ENCODE data around the gene WFIKKN1.

DNA sequence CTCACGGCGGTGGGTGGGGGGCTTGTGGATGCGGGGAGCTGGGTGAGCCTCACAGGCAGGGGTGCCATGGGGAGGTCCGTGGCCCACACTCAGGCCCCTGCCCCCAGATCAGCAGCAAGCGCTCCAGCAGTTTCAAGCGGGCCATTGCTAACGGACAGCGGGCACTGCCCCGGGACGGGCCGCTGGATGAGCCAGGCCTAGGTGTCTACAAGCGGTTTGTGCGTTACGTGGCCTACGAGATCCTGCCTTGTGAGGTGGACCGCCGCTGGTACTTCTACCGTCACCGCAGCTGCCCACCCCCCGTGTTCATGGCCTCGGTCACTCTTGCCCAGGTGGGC is 45.7 kb downstream of the WFIKKN1 start:
- TF ChIP-seq CBX3 (IDR thresholded peaks at IDR 0.05; ENCODE audit: low read depth) (no peak), TCF7L2 (IDR thresholded peaks at IDR 0.05; ENCODE audit: borderline replicate concordance, extremely low read depth, insufficient read depth, insufficient read length) (no peak), POLR2A (IDR thresholded peaks at IDR 0.05; ENCODE audit: borderline replicate concordance, extremely low read depth, insufficient read depth, insufficient read length) (no peak), REST (IDR thresholded peaks at IDR 0.05; ENCODE audit: low read depth) (no peak), POLR2AphosphoS5 (IDR thresholded peaks at IDR 0.05; ENCODE audit: low read depth, low read length) (no peak), CTCF (IDR thresholded peaks at IDR 0.05 in 2 of 3, conservative IDR thresholded peaks at IDR 0.05 in 1 of 3; ENCODE audit: borderline replicate concordance in 1 of 3, insufficient read depth in 1 of 3, low read depth in 2 of 3, low read length in 2 of 3) (no peak), EZH2phosphoT487 (IDR thresholded peaks at IDR 0.05; ENCODE audit: borderline replicate concordance) (no peak), EZH2 (IDR thresholded peaks at IDR 0.05) (no peak), SRF (IDR thresholded peaks at IDR 0.05; ENCODE audit: low read depth) (no peak), ZFX (IDR thresholded peaks at IDR 0.05) (no peak)
- TF ChIP-seq, protein P1, sequence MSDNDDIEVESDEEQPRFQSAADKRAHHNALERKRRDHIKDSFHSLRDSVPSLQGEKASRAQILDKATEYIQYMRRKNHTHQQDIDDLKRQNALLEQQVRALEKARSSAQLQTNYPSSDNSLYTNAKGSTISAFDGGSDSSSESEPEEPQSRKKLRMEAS (IDR thresholded peaks at IDR 0.05), result no peak
